ENCODE measurements around the gene SSPN. TPM values are rescaled to one million over a fixed set of nuclear protein-coding genes. Genes with fewer than 3 reads are reported as not detected.

The SSPN gene
- total RNA-seq, 1 donor from 2014 or later = 1.7 TPM

DNA sequence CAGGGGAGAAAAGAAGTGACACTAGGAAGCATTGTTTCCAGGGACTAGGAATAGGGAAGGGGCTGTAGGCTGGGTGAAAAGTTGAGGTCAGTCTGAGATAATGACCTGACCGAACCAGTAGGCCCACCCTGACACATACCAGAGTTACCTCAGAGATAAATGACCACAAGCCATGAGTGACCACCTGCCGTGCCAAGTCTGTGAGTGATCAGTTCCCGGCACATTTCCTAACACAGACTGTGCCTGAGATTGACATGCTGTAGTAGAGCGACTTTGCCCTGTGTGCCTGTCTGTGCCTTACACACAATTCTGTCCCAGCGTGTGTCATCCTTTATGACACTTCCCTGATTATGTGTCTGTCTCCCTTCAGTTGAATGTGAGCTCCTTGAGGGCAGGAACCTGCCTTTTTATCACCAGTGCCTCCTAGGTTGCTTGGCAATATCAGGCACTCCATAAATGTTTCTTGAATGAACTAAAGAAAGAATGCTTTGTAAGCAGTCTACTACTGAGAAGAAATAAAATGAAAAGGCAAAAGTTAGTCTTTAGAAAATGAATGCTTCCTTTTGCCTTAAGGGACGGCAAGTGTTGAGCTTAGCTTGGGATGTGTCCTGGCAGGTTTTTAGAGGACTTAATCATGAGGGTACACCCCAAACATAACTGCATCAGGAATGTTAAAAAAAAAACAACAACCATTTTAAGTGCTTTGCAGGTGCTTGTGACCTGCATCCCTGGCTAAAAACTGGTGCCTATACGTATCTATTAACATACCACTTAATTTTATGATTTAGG is 9.6 kb upstream of the SSPN start:
- DNase-seq (ENCODE audit: extremely low read depth, low read depth, low spot score) = no peak

GRCh38 chr12:26187014-26187798 is 8.2 kb upstream of the SSPN start:
- no peak for DNase-seq (ENCODE audit: extremely low read depth, low read depth, low spot score)

GRCh38 chr12:26188127-26188526 is 7.2 kb upstream of the SSPN start:
- DNase-seq (ENCODE audit: extremely low read depth, low read depth, low spot score) = no peak

- DNase-seq (ENCODE audit: extremely low read depth, low read depth, low spot score) = no peak
Measured at GRCh38 chr12:26188641-26189040, 6.7 kb upstream of the SSPN start.

DNA sequence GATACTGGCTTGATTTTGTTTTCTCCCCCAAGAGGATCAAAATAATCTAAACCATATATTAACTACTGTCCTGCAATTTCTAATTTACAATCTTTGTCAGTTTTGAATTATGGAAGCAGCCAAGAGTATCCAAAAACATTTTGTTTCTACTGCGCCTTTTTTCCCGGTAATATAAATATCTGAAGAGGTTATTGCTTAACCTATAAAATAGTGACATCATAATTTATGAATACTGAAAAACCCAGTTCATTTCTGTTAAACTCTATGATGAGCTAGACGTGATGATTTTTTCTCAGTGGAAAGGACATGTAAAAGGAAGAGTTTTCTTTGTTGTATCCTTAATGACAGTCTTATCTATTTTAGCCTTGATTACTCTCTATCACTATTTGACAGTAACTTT is 3.2 kb upstream of the SSPN start:
- no peak for DNase-seq (ENCODE audit: extremely low read depth, low read depth, low spot score)

GRCh38 chr12:26193539-26193938 is 1.8 kb upstream of the SSPN start:
- DNase-seq (ENCODE audit: extremely low read depth, low read depth, low spot score) = no peak

DNA sequence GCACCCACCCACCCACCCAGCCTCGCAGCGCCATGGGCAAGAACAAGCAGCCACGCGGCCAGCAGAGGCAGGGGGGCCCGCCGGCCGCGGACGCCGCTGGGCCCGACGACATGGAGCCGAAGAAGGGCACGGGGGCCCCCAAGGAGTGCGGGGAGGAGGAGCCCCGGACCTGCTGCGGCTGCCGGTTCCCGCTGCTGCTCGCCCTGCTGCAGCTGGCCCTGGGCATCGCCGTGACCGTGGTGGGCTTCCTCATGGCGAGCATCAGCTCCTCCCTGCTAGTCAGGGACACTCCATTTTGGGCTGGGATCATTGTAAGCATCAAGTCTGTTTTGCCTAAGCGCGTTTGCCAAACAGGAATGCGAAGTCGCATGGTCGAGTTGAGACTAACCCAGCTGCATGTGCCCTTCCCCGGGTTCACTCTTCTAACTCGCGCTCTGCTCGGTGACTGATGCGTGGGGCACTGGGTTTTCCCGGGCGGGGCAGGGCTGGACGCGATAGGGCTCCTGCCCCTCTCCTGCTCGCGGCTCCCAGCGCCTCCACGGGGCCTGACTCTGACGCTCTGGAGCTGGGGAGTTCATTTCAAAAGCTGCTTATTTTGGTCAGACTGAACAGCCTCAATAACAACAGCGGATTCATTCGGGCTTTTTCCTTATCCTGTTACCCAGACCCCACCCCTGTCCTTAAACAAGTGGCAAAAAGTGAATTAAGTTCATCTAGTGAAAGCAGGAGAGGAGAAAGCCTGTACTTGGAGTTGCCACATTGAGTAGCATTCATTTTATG is 458 bp downstream of the SSPN start:
- DNase-seq (ENCODE audit: extremely low read depth, low read depth, low spot score) = no peak

DNA sequence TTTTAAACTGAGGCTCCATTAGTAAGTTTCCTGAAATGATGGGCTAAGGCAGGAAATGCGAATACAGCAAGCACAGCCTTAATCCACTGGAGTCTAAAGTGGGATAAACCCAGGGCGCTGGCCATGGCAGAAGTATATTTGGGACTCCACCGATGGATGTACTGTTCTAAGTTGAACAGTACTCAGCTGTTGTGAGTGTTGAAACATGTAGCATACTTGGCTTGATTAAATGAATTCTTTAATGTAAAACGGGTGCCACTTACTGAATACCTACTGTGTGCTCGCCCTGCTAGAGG is 996 bp downstream of the SSPN start:
- DNase-seq (ENCODE audit: extremely low read depth, low read depth, low spot score) = no peak

DNA sequence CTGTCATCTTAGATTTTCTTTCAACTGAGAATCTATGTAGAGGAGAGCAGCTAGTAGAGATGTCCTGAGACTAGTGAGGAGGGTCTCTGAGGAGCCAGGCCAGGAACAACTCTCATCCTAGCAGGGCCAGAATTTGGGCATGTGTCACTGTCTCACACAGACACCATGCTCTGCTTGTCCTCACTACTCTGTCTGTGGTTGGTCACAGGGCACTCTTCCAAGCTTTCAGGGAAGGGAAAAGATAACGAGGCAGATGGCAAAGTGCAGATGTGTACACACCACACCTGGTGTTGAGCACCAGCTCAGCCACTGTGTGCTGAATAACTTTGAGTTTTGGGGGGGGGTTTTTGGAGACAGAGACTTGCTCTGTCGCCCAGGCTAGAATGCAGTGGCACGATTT is 2.5 kb downstream of the SSPN start:
- DNase-seq (ENCODE audit: extremely low read depth, low read depth, low spot score) = no peak

- DNase-seq (ENCODE audit: extremely low read depth, low read depth, low spot score) = no peak
Measured at GRCh38 chr12:26198742-26199141, 3.4 kb downstream of the SSPN start.

GRCh38 chr12:26203167-26203780 is 7.9 kb downstream of the SSPN start:
- no peak for DNase-seq (ENCODE audit: extremely low read depth, low read depth, low spot score)

DNA sequence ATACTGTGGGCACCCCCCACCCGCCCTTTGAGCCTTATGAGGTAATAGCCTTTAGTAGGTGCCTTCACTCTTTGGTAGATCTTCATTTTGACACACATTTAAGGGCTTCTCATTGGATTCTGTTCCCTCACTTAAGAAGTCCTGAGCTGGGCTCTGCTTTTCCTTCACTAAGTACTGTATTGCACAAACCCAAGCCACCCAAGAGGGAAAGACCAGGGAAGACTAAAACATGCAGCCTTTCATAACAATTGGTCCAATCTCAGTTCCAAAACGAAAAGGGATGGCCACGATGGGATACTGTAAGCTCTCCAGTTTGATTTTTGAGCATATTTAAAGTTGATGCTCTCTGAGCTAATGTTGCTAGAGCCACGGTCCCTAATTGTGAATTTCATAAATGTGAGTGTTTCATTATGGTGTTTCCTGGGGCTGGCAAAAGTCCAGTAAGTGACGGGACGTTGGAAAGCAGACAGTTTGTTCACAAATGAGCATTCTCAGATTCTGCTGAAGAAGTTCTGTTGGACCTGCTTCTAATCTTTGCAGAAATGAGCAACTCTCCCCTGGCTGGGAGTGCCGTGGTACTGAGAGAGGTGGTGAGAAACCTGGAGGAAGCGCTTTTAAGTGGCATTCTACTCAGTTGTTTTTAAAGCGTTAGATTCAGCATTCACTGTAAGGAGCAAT is 9.4 kb downstream of the SSPN start:
- DNase-seq (ENCODE audit: extremely low read depth, low read depth, low spot score) = no peak

- DNase-seq (ENCODE audit: extremely low read depth, low read depth, low spot score) = no peak
Measured at GRCh38 chr12:26205298-26205697, 9.9 kb downstream of the SSPN start.

DNA sequence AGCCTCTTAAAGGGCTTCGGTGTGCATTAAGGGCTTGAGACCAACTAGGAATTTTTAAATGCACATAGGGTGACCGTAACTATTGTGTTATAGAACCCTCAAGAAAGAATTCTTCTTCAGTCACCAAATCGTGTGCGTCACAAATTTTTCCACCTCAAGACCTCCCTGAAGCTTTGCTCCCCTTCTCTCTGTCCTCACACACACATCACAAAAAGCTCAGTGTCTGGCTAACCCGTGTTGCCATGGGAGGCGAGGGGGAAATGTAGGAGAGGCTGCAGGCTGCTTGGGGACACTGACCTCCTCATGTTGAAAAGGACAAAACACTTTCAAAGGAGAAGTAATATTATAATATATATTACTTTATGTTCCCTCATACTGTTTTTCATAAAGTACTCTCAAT is 10.6 kb downstream of the SSPN start:
- DNase-seq (ENCODE audit: extremely low read depth, low read depth, low spot score) = no peak

- no peak for DNase-seq (ENCODE audit: extremely low read depth, low read depth, low spot score)
Measured at GRCh38 chr12:26211331-26211730, 16.0 kb downstream of the SSPN start.

- no peak for DNase-seq (ENCODE audit: extremely low read depth, low read depth, low spot score)
Measured at GRCh38 chr12:26212396-26212795, 17.0 kb downstream of the SSPN start.

- DNase-seq (ENCODE audit: extremely low read depth, low read depth, low spot score) = no peak
Measured at GRCh38 chr12:26212988-26213387, 17.6 kb downstream of the SSPN start.

DNA sequence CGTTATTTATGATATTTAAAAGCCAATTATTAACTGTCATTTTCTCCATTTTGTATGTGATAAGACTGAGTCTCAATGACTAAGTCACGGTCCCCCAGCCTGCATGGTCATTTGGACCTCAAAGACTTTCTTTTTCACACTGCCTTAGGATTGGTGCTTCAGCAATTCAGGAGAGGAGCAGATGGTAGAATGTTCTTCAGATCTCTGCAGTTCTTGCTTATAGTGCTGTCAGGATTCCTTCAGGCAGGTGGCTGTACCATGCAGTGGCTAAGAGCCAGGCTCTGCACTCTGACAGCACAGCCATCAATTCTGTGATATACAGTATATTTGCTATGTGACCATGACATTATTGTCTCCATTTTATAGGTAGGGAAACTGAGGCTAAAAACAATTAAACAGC is 18.7 kb downstream of the SSPN start:
- DNase-seq (ENCODE audit: extremely low read depth, low read depth, low spot score) = no peak

- no peak for DNase-seq (ENCODE audit: extremely low read depth, low read depth, low spot score)
Measured at GRCh38 chr12:26219736-26220135, 24.4 kb downstream of the SSPN start.

DNA sequence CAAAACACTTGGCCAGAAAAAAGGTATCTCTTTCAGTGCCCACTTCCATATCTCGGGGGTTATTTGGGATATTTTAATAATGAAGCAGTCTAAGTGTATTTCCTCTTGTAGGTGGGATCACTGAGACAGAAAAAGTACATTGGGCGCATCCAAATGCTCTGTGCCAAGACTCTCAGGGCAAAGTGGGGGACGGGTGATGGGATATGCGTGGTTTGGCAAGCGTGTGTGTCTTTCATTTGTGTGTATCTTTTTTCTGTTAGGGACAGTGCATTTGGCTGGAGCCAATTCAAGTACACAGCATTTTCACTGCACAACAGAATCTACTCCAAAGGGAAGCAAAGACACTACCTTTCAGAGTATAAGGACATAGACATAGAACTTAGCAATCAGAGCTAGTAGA is 29.3 kb downstream of the SSPN start:
- no peak for DNase-seq (ENCODE audit: extremely low read depth, low read depth, low spot score)

DNA sequence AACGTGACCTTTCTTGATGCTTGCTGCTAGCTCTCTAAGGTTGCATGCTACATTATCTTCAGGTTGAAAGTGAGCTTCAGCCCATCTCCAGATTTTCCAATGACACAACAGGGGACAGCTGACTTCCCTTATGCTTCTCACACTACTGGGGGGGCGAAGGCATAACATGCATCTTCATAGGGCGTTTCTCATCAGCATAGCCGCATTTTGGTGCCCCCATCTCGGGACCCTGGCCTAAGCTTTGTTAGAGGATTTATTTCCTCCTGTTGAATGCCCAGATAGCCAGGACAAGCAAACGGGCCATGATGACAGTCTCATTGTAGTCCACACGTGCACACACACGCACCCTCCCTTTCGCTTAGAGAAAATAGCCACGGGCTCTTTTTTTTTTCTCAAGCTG is 30.7 kb downstream of the SSPN start:
- DNase-seq (ENCODE audit: extremely low read depth, low read depth, low spot score) = no peak
